GM23248 (cell line): ENCODE results near the gene UVRAG.
"Not testable (repeated sequence)": the region's sequence is repeated elsewhere in the genome, so short reads cannot be mapped to it uniquely, and the experiment has no call there.

ENCODE experiments used
- EZH2 ChIP-seq: fragments of 200-600 bp; sonication (generic); IDR thresholded peaks from 2 replicates; pipeline ENCODE4 v1.6.1; 2018; ENCODE audit warnings: antibody characterized with exemption, mild to moderate bottlenecking; ENCODE audit not compliant: insufficient read depth, poor library complexity, severe bottlenecking
- EZH2phosphoT487 ChIP-seq: fragments of 200-600 bp; sonication (generic); IDR thresholded peaks from 2 replicates; pipeline ENCODE4 v1.6.1; 2018; ENCODE audit warnings: antibody characterized with exemption, moderate library complexity, mild to moderate bottlenecking, low read depth; ENCODE audit not compliant: insufficient read depth

DNA sequence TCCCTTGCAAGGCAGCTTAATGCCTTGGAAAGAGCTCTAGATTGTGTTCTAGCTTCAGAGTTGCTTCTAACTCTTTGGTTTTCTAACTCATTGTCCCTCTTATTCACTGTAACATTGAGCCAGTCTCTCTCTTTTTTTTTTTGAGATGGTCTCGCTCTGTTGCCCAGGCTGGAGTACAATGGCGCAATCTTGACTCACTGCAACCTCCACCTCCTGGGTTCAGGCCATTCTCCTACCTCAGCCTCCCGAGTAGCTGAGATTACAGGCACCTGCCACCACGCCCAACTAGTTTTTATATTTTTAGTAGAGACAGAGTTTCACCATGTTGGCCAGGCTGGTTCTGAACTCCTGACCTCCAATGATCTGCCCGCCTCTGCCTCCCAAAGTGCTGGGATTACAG is 266.1 kb downstream of the UVRAG start:
- TF ChIP-seq EZH2phosphoT487, EZH2: not testable (repeated sequence)
